ACC112 (cell line): Measurements from ENCODE around the gene ESPL1.
A peak's percentile ranks its signal among the peaks of the same experiment; 100 is the strongest.

ENCODE experiments used
- H2AFZ ChIP-seq: fragments of 200-600 bp; sonication (generic); one replicate; pipeline ENCODE4 v1.6.0; 2017; ENCODE audit warnings: antibody characterized with exemption, low read length; ENCODE audit not compliant: unreplicated experiment
- H3K27ac ChIP-seq: fragments of 200-600 bp; sonication (generic); 2 replicates; pipeline ENCODE4 v1.5.1; 2014; ENCODE audit warnings: low read depth, mild to moderate bottlenecking, antibody characterized with exemption, low read length, moderate library complexity
- H3K27me3 ChIP-seq: fragments of 200-600 bp; sonication (generic); 2 replicates; pipeline ENCODE4 v1.6.1; 2014; ENCODE audit warnings: mild to moderate bottlenecking, antibody characterized with exemption, low read length, moderate library complexity, mixed read lengths; ENCODE audit not compliant: insufficient read depth
- H3K36me3 ChIP-seq: fragments of 200-600 bp; sonication (generic); 2 replicates; pipeline ENCODE4 v1.6.1; 2016; ENCODE audit warnings: mild to moderate bottlenecking, antibody characterized with exemption, low read length, moderate library complexity, mixed read lengths; ENCODE audit not compliant: insufficient read depth
- H3K4me1 ChIP-seq: fragments of 200-600 bp; sonication (generic); one replicate; pipeline ENCODE4 v1.6.1; 2016; ENCODE audit warnings: low read length, mixed read lengths; ENCODE audit not compliant: insufficient read depth, unreplicated experiment, control insufficient read depth
- H3K4me3 ChIP-seq: fragments of 200-600 bp; sonication (generic); 2 replicates; pipeline ENCODE4 v1.5.1; 2014; ENCODE audit warnings: mild to moderate bottlenecking, low read depth, low read length
- H3K79me2 ChIP-seq: fragments of 200-600 bp; sonication (generic); one replicate; pipeline ENCODE4 v1.6.0; 2016; ENCODE audit warnings: low read length; ENCODE audit not compliant: control insufficient read depth, unreplicated experiment, insufficient read depth

The ESPL1 gene

DNA sequence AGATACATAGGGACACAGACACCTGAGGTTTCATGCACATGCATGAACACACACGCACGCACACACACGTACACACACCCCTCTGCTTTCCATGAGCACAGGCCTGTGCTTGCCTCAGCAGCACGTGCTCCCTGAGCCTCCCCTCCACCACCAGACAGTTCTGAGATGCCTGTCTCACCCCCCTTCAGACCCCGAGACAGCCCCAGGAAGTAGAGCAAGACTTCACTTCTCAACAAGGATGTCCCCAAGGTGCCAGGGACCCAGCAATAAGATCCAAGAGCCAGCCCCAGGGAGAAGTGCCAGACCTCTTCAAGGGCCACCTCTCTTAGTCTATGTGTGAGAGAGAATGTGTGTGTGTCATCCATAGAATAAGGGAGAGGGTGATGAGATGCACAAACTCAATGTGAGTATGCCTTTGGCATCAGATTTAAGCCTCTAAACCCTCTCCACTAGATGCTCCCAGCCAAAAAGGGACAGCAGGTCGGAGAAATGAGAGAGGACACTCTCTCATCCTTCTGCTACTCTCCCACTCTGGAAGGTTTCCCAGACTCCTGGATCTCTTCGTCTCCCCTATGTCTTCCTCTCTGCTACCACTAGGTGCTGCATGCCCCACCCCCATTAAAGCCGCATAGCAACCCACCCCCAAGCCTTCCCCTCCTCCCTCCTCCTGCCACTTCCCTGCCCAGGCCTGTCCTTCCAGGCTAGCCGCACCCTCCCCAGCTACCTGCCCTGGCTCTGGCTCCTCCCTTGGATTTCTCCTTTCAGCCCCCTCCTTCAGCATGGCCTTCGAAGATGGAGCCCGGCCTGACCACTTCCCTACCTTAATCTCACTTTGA lies 43.8 kb upstream of the ESPL1 start:
- no peak overlapping the region for H2AFZ ChIP-seq
- peaks cover 3% of the 10 kb centered on the region for H3K79me2 ChIP-seq
- no peaks in the 10 kb centered on the region for H3K27me3 ChIP-seq
- H3K36me3 ChIP-seq = no peaks in the 10 kb centered on the region
- no peak overlapping the region for H3K27ac ChIP-seq
- no peak overlapping the region for H3K4me3 ChIP-seq
- peaks cover 21% of the 10 kb centered on the region for H3K4me1 ChIP-seq

GRCh38 chr12:53224897-53225634 lies 43.0 kb upstream of the ESPL1 start:
- H3K4me1 ChIP-seq = peaks cover 21% of the 10 kb centered on the region
- no peak overlapping the region for H2AFZ ChIP-seq
- H3K79me2 ChIP-seq = no peaks in the 10 kb centered on the region
- H3K27ac ChIP-seq = no peak overlapping the region
- no peak overlapping the region for H3K4me3 ChIP-seq
- H3K36me3 ChIP-seq = no peaks in the 10 kb centered on the region
- H3K27me3 ChIP-seq = no peaks in the 10 kb centered on the region

DNA sequence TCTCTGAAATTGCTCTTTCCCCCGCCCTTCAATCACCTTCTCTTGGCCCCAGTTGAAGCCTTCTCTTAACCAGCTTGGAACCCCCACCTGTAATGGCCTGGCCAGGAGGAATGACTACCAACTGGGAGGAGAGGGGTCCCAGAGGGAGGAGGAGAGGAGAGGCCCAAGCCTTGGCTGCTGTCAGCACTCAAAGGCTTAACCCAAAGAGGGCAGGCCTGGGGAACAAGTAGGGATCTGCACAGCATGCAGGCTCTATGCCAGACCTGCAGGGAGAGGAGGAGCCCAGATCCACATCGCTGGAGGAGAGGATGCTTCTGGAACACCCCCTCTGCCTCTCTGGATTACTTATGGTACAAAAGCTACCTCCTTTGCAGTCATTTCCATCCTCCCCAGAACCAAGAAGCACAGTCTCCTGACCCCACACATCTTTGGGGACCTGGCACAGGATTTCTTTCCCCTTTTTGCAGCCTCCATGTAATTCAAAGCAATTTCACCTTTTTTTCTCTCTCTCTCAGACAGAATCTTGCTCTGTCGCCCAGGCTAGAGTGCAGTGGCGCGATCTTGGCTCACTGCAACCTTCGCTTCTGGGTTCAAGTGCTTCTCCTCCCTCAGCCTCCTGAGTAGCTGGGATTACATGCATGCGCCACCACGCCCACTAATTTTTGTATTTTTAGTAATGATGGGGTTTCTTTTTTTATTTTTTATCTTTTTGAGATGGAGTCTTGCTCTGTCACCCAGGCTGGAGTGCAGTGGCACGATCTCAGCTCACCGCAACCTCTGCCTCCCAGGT lies 42.3 kb upstream of the ESPL1 start:
- Histone ChIP-seq H3K79me2 (no peaks in the 10 kb centered on the region), H2AFZ (no peak overlapping the region), H3K36me3 (no peaks in the 10 kb centered on the region), H3K4me1 (peaks cover 23% of the 10 kb centered on the region), H3K27me3 (no peaks in the 10 kb centered on the region), H3K4me3 (no peak overlapping the region), H3K27ac (no peak overlapping the region)

DNA sequence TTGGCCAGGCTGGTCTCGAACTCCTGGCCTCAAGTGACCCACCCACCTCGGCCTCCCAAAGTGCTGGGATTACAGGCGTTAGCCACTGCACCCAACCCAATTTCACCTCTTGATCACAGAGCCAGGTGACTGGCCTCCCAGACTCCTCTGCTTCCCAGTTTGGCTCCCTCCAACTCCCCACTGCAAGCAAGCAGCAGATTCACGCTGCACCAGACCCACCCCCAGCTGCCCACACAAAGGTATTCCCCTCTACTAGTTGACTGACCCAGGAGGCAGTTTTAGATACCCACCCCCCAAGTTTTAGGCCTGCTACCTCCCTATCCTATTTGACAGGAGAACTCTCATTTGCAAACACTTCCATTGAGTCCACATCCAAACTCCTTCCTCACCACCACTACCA lies 41.3 kb upstream of the ESPL1 start:
- Histone ChIP-seq H3K4me1 (peaks cover 28% of the 10 kb centered on the region), H3K4me3 (no peak overlapping the region), H3K27me3 (no peaks in the 10 kb centered on the region), H2AFZ (no peak overlapping the region), H3K79me2 (no peaks in the 10 kb centered on the region), H3K27ac (no peak overlapping the region), H3K36me3 (no peaks in the 10 kb centered on the region)

DNA sequence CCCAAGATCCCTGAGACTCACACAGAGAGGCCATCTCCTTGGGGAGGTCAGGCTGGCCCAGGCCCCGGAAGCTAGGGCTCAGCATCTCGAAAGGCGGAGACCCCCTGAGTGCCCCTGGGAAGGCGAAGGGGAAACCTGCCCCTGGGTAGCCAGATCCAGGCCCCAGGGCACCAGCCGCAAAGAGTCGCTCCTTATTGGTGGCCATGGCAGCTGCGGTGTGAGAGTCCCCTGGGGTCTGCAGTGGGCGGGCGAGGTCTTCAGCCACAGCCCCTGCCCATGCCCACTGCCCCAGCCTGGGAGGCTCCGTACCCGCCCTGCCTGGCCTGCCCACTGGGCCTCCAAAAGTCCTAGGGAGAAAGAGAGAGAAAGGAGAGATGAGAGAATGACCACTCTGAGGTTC lies 40.8 kb upstream of the ESPL1 start:
- Histone ChIP-seq H3K27ac (no peak overlapping the region), H3K4me1 (peaks cover 23% of the 10 kb centered on the region), H3K27me3 (no peaks in the 10 kb centered on the region), H2AFZ (no peak overlapping the region), H3K4me3 (no peak overlapping the region), H3K79me2 (no peaks in the 10 kb centered on the region), H3K36me3 (no peaks in the 10 kb centered on the region)

DNA sequence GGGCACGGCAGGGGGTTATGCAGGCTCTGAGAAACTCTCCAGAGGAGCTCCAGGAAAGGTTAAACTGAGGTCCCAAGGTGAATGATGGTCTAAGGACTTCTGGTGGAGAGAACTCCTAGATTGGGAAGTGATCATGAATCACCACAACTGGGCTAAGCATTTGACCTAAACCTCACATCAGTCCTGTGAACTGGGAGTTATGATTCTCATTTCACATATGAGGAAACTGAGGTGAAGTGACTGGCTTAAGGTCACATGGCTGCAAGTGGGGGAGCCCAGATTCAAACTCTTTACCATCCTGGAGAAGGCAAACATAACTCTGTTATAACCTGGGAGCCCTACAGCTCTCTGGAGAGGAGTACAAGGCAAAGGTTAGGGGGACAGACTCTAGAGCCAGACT lies 40.3 kb upstream of the ESPL1 start:
- no peaks in the 10 kb centered on the region for H3K79me2 ChIP-seq
- peaks cover 22% of the 10 kb centered on the region for H3K4me1 ChIP-seq
- H3K27ac ChIP-seq = no peak overlapping the region
- H3K36me3 ChIP-seq = no peaks in the 10 kb centered on the region
- no peak overlapping the region for H2AFZ ChIP-seq
- H3K27me3 ChIP-seq = no peaks in the 10 kb centered on the region
- H3K4me3 ChIP-seq = no peak overlapping the region

GRCh38 chr12:53229454-53229853 lies 38.6 kb upstream of the ESPL1 start:
- no peaks in the 10 kb centered on the region for H3K36me3 ChIP-seq
- no peak overlapping the region for H2AFZ ChIP-seq
- peaks cover 34% of the 10 kb centered on the region for H3K4me1 ChIP-seq
- no peaks in the 10 kb centered on the region for H3K79me2 ChIP-seq
- no peaks in the 10 kb centered on the region for H3K27me3 ChIP-seq
- no peak overlapping the region for H3K4me3 ChIP-seq
- H3K27ac ChIP-seq = no peak overlapping the region

DNA sequence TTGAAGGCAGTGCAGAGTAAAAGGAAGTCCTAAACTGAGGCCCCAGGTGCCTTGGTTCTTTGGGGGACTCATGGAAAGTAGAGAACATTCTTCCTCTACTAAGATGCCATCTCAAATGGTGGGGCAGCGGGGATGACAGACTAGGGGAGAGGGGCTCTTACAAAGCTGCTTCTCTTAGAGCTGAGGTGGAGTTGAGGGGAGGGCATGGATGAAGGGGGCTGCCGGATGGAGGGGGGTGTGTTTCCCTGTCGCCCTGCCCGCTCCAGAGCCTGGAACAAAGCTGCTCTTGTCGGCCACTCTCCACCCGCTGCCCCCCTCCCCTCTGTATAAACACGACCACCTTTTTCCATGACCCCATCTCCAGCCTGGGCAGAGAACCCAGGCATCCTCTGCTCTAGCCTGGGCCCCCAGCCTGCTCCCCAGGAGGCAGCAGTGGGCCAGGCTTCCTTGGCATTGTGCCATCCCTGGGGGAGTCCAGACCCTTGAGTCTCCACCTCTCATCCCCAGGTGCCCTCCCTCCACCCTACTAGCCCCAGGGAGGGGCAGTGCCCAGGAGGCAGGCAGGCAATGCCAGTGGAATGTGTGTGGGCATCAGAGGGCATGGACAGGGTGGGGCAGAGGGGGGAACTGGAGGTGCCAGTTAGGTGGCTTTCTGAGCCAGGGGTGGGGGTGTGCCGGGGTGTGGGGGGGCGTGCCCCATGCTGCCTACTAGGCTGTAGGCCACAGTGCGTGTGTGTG lies 37.8 kb upstream of the ESPL1 start:
- no peak overlapping the region; the same call in 1 of the 2 replicates for H3K4me3 ChIP-seq
- H3K4me1 ChIP-seq = peaks cover 26% of the 10 kb centered on the region
- no peaks in the 10 kb centered on the region for H3K27me3 ChIP-seq

DNA sequence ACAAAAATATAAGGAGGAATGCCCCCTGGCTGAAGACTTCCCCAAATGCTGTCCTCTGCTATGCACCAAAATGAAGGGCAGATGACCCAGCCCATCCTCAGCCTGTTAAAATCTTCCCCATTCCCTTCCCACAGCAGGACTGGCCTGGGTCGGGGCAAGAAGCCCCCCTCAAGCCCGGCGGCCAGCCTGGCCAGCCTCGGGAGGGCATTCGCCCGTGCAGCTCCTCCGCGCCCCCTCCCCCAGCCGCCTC lies 36.5 kb upstream of the ESPL1 start:
- peak overlapping the region; percentile 78 for H3K4me3 ChIP-seq
- H3K4me1 ChIP-seq = peaks cover 26% of the 10 kb centered on the region
- peak overlapping the region; percentile 20 for H2AFZ ChIP-seq
- H3K79me2 ChIP-seq = no peaks in the 10 kb centered on the region
- H3K27me3 ChIP-seq = no peaks in the 10 kb centered on the region
- H3K27ac ChIP-seq = no peak overlapping the region
- no peaks in the 10 kb centered on the region for H3K36me3 ChIP-seq

More for the DNA sequence above, 37.8 kb upstream of the ESPL1 start:
- H2AFZ ChIP-seq = no peak overlapping the region
- H3K79me2 ChIP-seq = no peaks in the 10 kb centered on the region
- H3K36me3 ChIP-seq = no peaks in the 10 kb centered on the region
- no peak overlapping the region for H3K27ac ChIP-seq

- Histone ChIP-seq H2AFZ (peak within 1 kb of the TSS; percentile 20), H3K4me3 (peak within 1 kb of the TSS; percentile 78), H3K27ac (no peak within 1 kb of the TSS), H3K36me3 (no peaks in the 10 kb centered on the region), H3K79me2 (no peaks in the 10 kb centered on the region), H3K27me3 (no peaks in the 10 kb centered on the region; the same call in 1 of the 2 replicates), H3K4me1 (peaks cover 26% of the 10 kb centered on the region)
These were observed 36.0 kb upstream of the ESPL1 start, which contains the start of gene RARG for GRCh38 chr12:53231921-53232645. Gene RARG (minus strand): TSS chr12:53232209. CDS start chr12:53227545, 4,664 bp downstream.
